ENCODE data around the gene PAK5. TPM values are rescaled to one million over a fixed set of nuclear protein-coding genes. Genes with fewer than 3 reads are reported as not detected.

The PAK5 gene
- polyA plus RNA-seq, 2 of the 4 experiments (the other 2 are of a cell fraction), result 0.01 TPM; not detected in 1

GRCh38 chr20:9792674-9793073 is 46.2 kb downstream of the PAK5 start:
- Histone ChIP-seq H3K27ac (no peak overlapping the region), H3K4me3 (no peak overlapping the region), H3K4me2 (no peak overlapping the region), H3K4me1 (no peaks in the 10 kb centered on the region), H3K9me3 (no peaks in the 10 kb centered on the region)
- ChIA-PET CTCF (no interaction called here), POLR2A (no interaction called here)
- ATAC-seq, result no peak
- DNase-seq (ENCODE audit: low read depth in 1 of 2, low spot score in 1 of 2), result no peak
- FAIRE-seq, result no peak
- under 1% methylated on average over 6 of the region's 6 CpGs for WGBS (ENCODE audit: missing lambda C conversion rate)
- TF ChIP-seq HOXB5 (CRISPR knock-in tag; IDR thresholded peaks at IDR 0.05) (no peak), RCOR1 (IDR thresholded peaks at IDR 0.05; ENCODE audit: low read depth, low read length) (no peak), FOSB (CRISPR knock-in tag; IDR thresholded peaks at IDR 0.05) (no peak), RNF2 (IDR thresholded peaks at IDR 0.05; ENCODE audit: borderline replicate concordance, low read depth) (no peak), CHD4 (IDR thresholded peaks at IDR 0.05; ENCODE audit: borderline replicate concordance) (no peak), EP300 (IDR thresholded peaks at IDR 0.05) (no peak), SMC3 (IDR thresholded peaks at IDR 0.05) (no peak), ELK1 (IDR thresholded peaks at IDR 0.05; ENCODE audit: low read depth, low read length) (no peak), HDAC2 (IDR thresholded peaks at IDR 0.05) (no peak), ESRRA (IDR thresholded peaks at IDR 0.05; ENCODE audit: borderline replicate concordance, low read length) (no peak), NR3C1 (IDR thresholded peaks at IDR 0.05) (no peak), TP53 (CRISPR knock-in tag; IDR thresholded peaks at IDR 0.05) (no peak), KDM5A (IDR thresholded peaks at IDR 0.05) (no peak), RARB (CRISPR knock-in tag; IDR thresholded peaks at IDR 0.05) (no peak), E2F6 (IDR thresholded peaks at IDR 0.05; ENCODE audit: borderline replicate concordance, low read depth) (no peak), CBX2 (IDR thresholded peaks at IDR 0.05; ENCODE audit: borderline replicate concordance, low read depth) (no peak), ATOH8 (CRISPR knock-in tag; IDR thresholded peaks at IDR 0.05; ENCODE audit: low read depth) (no peak), MAFK (IDR thresholded peaks at IDR 0.05; ENCODE audit: partially characterized antibody) (no peak), KDM1A (IDR thresholded peaks at IDR 0.05; ENCODE audit: low read depth) (no peak), BHLHE40 (IDR thresholded peaks at IDR 0.05; ENCODE audit: low read depth, low read length) (no peak)

GRCh38 chr20:9789131-9789530 is 49.7 kb downstream of the PAK5 start:
- POLR2A ChIA-PET, result no interaction called here
- no peak for FAIRE-seq
- 0% methylated on average over 2 of the region's 2 CpGs for WGBS (ENCODE audit: missing lambda C conversion rate)

More at GRCh38 chr20:9789131-9789530, 49.7 kb downstream of the PAK5 start:
- no peak for DNase-seq (ENCODE audit: low read depth in 1 of 2, low spot score in 1 of 2)
- no peaks in the 10 kb centered on the region for H3K9me3 ChIP-seq
- ATAC-seq, result no peak
- CTCF ChIA-PET, result interaction anchor here (1.8 kb wide), 1 partner anchor 14 kb away, joined by 3 read pairs; no protein-coding TSS in a partner anchor
- H3K4me2 ChIP-seq, result no peak overlapping the region
- TF ChIP-seq RCOR1 (IDR thresholded peaks at IDR 0.05; ENCODE audit: low read depth, low read length), result no peak
- TF ChIP-seq PHF8 (IDR thresholded peaks at IDR 0.05; ENCODE audit: borderline replicate concordance, low read depth), result no peak
- no peak for TF ChIP-seq HES2 (IDR thresholded peaks at IDR 0.05)
- no peak for TF ChIP-seq CHD2 (IDR thresholded peaks at IDR 0.05; ENCODE audit: low read length, partially characterized antibody)
- TF ChIP-seq TFCP2L1 (CRISPR knock-in tag; IDR thresholded peaks at IDR 0.05), result no peak
- TF ChIP-seq SREBF2 (IDR thresholded peaks at IDR 0.05), result no peak
- no peak for TF ChIP-seq CBX8 (IDR thresholded peaks at IDR 0.05)
- no peak for TF ChIP-seq POLR2A (IDR thresholded peaks at IDR 0.05; ENCODE audit: low read length)
- TF ChIP-seq NPAS2 (CRISPR knock-in tag; IDR thresholded peaks at IDR 0.05; ENCODE audit: borderline replicate concordance), result no peak
- no peak for TF ChIP-seq RNF2 (IDR thresholded peaks at IDR 0.05; ENCODE audit: borderline replicate concordance, low read depth)
- TF ChIP-seq PBX3 (IDR thresholded peaks at IDR 0.05), result no peak
- TF ChIP-seq ZSCAN20 (CRISPR knock-in tag; IDR thresholded peaks at IDR 0.05), result no peak
- no peak for TF ChIP-seq RAD21 (conservative IDR thresholded peaks at IDR 0.05 in 1 of 2, IDR thresholded peaks at IDR 0.05 in 1 of 2)
- no peak for TF ChIP-seq CTCF (IDR thresholded peaks at IDR 0.05)
- TF ChIP-seq SMC3 (IDR thresholded peaks at IDR 0.05), result no peak
- H3K4me3 ChIP-seq, result no peak overlapping the region
- H3K27ac ChIP-seq, result no peak overlapping the region
- H3K4me1 ChIP-seq, result no peaks in the 10 kb centered on the region
